ENCODE results near the gene NAALAD2. TPM values are rescaled to one million over a fixed set of nuclear protein-coding genes. Genes with fewer than 3 reads are reported as not detected.

The NAALAD2 gene
- total RNA-seq, 2 experiments from 2014 or later = not detected

Other genes starting within 250 kb of the NAALAD2 start
- not detected for gene TRIM49D1, start 212.4 kb upstream of the NAALAD2 start, total RNA-seq
- gene TRIM49D2, start 210.6 kb upstream of the NAALAD2 start, total RNA-seq = not detected
- gene TRIM64, start 168.6 kb upstream of the NAALAD2 start, total RNA-seq = not detected
- gene TRIM49C, start 103.6 kb upstream of the NAALAD2 start, total RNA-seq = not detected
- not detected for gene UBTFL1, start 48.7 kb upstream of the NAALAD2 start, total RNA-seq
- gene CHORDC1, start 88.4 kb downstream of the NAALAD2 start, total RNA-seq = 10 to 100 TPM; 86.3 to 90.1 TPM